Kidney epithelial cell (primary cell): ENCODE results near the gene PNLIPRP1. TPM values are rescaled to one million over a fixed set of nuclear protein-coding genes. Genes with fewer than 3 reads are reported as not detected.
A peak's percentile ranks its signal among the peaks of the same experiment; 100 is the strongest.

Experiments
- DNase-seq: peaks from one replicate; pipeline ENCODE4 v3.0.0-alpha.2; 2010; ENCODE audit warnings: low read depth
- H3K27me3 ChIP-seq: 2 replicates; pipeline ENCODE4 v1.6.0; 2011; ENCODE audit warnings: low read length; ENCODE audit not compliant: control insufficient read depth, insufficient read depth
- H3K36me3 ChIP-seq: 2 replicates; pipeline ENCODE4 v1.5.1; 2011; ENCODE audit warnings: low read length; ENCODE audit not compliant: control insufficient read depth, insufficient read depth
- H3K4me3 ChIP-seq: 2 replicates; pipeline ENCODE4 v1.5.1; 2011; ENCODE audit warnings: low read depth, mild to moderate bottlenecking, control low read depth, low read length
- CTCF ChIP-seq: IDR thresholded peaks from 2 replicates; pipeline ENCODE4 v1.5.1; 2011; ENCODE audit warnings: mild to moderate bottlenecking, moderate library complexity, low read length, control low read depth, inconsistent platforms; ENCODE audit not compliant: insufficient read depth, poor library complexity, severe bottlenecking
- total RNA-seq: library from RNA; depleted of rRNA; stranded (reverse); fragments of >200 nt; gene quantifications from 2 replicates; pipeline ENCODE4 v1.2.3, GENCODE V29; 2015

PNLIPRP1 gene
- total RNA-seq, 1 donor from 2014 or later = not detected

- no peaks in the 10 kb centered on the region for H3K36me3 ChIP-seq
- DNase-seq = no peak
- H3K4me3 ChIP-seq = no peak overlapping the region
- no peak for TF ChIP-seq CTCF
- peaks cover 2% of the 10 kb centered on the region for H3K27me3 ChIP-seq
Observed at GRCh38 chr10:116606061-116606483, 15.3 kb downstream of the PNLIPRP1 start.

GRCh38 chr10:116607336-116607735 lies 16.6 kb downstream of the PNLIPRP1 start:
- H3K36me3 ChIP-seq = no peaks in the 10 kb centered on the region
- no peak for DNase-seq
- no peak overlapping the region for H3K4me3 ChIP-seq
- peaks cover 2% of the 10 kb centered on the region for H3K27me3 ChIP-seq
- TF ChIP-seq CTCF = no peak

- no peak for DNase-seq
- Histone ChIP-seq H3K4me3 (peak overlapping the region; percentile 65), H3K27me3 (peaks cover 2% of the 10 kb centered on the region), H3K36me3 (no peaks in the 10 kb centered on the region)
- no peak for TF ChIP-seq CTCF
Observed at GRCh38 chr10:116608686-116609594, 18.2 kb downstream of the PNLIPRP1 start.

- Histone ChIP-seq H3K4me3 (no peak overlapping the region), H3K27me3 (peaks cover 2% of the 10 kb centered on the region), H3K36me3 (no peaks in the 10 kb centered on the region)
- TF ChIP-seq CTCF = no peak
- DNase-seq = no peak
Observed at GRCh38 chr10:116610443-116611152, 19.8 kb downstream of the PNLIPRP1 start.

GRCh38 chr10:116611153-116611545 lies 20.4 kb downstream of the PNLIPRP1 start:
- no peak for DNase-seq
- peaks cover 2% of the 10 kb centered on the region for H3K27me3 ChIP-seq

More at GRCh38 chr10:116611153-116611545, 20.4 kb downstream of the PNLIPRP1 start:
- no peaks in the 10 kb centered on the region for H3K36me3 ChIP-seq
- H3K4me3 ChIP-seq = no peak overlapping the region
- TF ChIP-seq CTCF = no peak
